HepG2 (cell line): ENCODE results near the gene BICDL2. TPM values are rescaled to one million over a fixed set of nuclear protein-coding genes. Genes with fewer than 3 reads are reported as not detected.
A peak's percentile ranks its signal among the peaks of the same experiment; 100 is the strongest.
"Not testable (repeated sequence)": the region's sequence is repeated elsewhere in the genome, so short reads cannot be mapped to it uniquely, and the experiment has no call there.

ENCODE experiments used
- ATAC-seq: fragments of 200-7000 bp; cut with Tn5 transposase; 3 replicates; pipeline ENCODE4 v1.9.1; 2020; ENCODE audit warnings: mild to moderate bottlenecking, moderate library complexity
- BruUV-seq: library from RNA; stranded (reverse); fragments of 400-500 nt; replicated peaks from 2 replicates; lab custom pipeline; 2021; lab: Mats Ljungman, UMichigan
- CTCF ChIA-PET: fragments of 300-600 bp; formaldehyde crosslinking; extraction: SDS; loops from one replicate; lab custom pipeline; 2021; ENCODE audit warnings: low total read pairs, inconsistent platforms, low intra/inter-chr PET ratio; lab: Yijun Ruan, JAX
- POLR2A ChIA-PET: fragments of 350-600 bp; sonication (Branson Sonifier 250); formaldehyde crosslinking; loops from one replicate; lab custom pipeline; 2020; ENCODE audit warnings: antibody characterized with exemption, inconsistent platforms; lab: Yijun Ruan, JAX
- DNase-seq: peaks from one replicate; pipeline ENCODE4 v3.0.0-alpha.2; 2015; ENCODE audit warnings: low spot score
- FAIRE-seq: peaks from 3 replicates; lab custom pipeline; 2011; peaks lifted over from hg19 to GRCh38; lab: Jason Lieb, UNC
- H2AFZ ChIP-seq: one replicate; pipeline ENCODE4 v1.6.1; 2011; ENCODE audit warnings: low read length, inconsistent platforms
- H3K27ac ChIP-seq: fragments of 300-600 bp; 3 replicates; pipeline ENCODE4 v1.8.0; 2011; ENCODE audit warnings: mixed run types, mild to moderate bottlenecking, mixed read lengths, low read length, inconsistent platforms; ENCODE audit not compliant: insufficient read depth; ENCODE audit errors: extremely low read length
- H3K27me3 ChIP-seq, 2 experiments: fragments of 200-600 bp in 1 of 2; 2 replicates in 1 of 2; 3 replicates in 1 of 2; pipeline versions ENCODE4 v1.6.0 to v1.8.0; 2011; ENCODE audit warnings: low read length in 2 of 2, mild to moderate bottlenecking in 2 of 2, moderate library complexity in 2 of 2, inconsistent platforms in 1 of 2; ENCODE audit not compliant: insufficient read depth in 2 of 2, control insufficient read depth in 1 of 2
- H3K36me3 ChIP-seq, 2 experiments: fragments of 200-600 bp in 1 of 2; replicated peaks in 1 of 2; 2 replicates in 1 of 2; 3 replicates in 1 of 2; pipeline versions ENCODE4 v1.5.1 to v1.8.0; 2011; ENCODE audit warnings: low read length in 2 of 2, inconsistent platforms in 1 of 2; ENCODE audit not compliant: insufficient read depth in 2 of 2, control insufficient read depth in 1 of 2
- H3K4me1 ChIP-seq: 2 replicates; pipeline ENCODE4 v1.5.1; 2012; ENCODE audit warnings: low read length, inconsistent platforms; ENCODE audit not compliant: insufficient read depth
- H3K4me2 ChIP-seq: 2 replicates; pipeline ENCODE4 v1.6.0; 2011; ENCODE audit warnings: low read depth, low read length, inconsistent platforms
- H3K4me3 ChIP-seq, 3 experiments: fragments of 200-600 bp in 1 of 3; sonication (generic), shearing (Covaris generic) in 1 of 3; replicated peaks in 1 of 3; 2 replicates each; pipeline ENCODE4 v1.5.1; 2011 to 2016; ENCODE audit warnings: low read length in 3 of 3, inconsistent platforms in 2 of 3, low read depth in 2 of 3, mild to moderate bottlenecking in 2 of 3, control low read depth in 1 of 3, mixed read lengths in 1 of 3; ENCODE audit not compliant: insufficient read depth in 1 of 3
- H3K79me2 ChIP-seq: one replicate; pipeline ENCODE4 v1.6.1; 2011; ENCODE audit warnings: low read length, inconsistent platforms; ENCODE audit not compliant: insufficient read depth
- H3K9ac ChIP-seq: 2 replicates; pipeline ENCODE4 v1.6.0; 2011; ENCODE audit warnings: mild to moderate bottlenecking, low read depth, low read length, inconsistent platforms; ENCODE audit not compliant: insufficient read depth
- H3K9me3 ChIP-seq: 2 replicates; pipeline ENCODE4 v1.5.1; 2012; ENCODE audit warnings: mild to moderate bottlenecking, low read length
- H4K20me1 ChIP-seq: 2 replicates; pipeline ENCODE4 v1.6.0; 2011; ENCODE audit warnings: inconsistent platforms, mild to moderate bottlenecking, low read length, moderate library complexity; ENCODE audit not compliant: insufficient read depth
- EEA1 ChIP-seq: sonication (generic); formaldehyde crosslinking; IDR thresholded peaks from 2 replicates; pipeline ENCODE4 v1.5.1; 2020; ENCODE audit warnings: mild to moderate bottlenecking, missing genetic modification reagents, borderline replicate concordance
- ELF4 ChIP-seq: sonication (generic); formaldehyde crosslinking; IDR thresholded peaks from 2 replicates; pipeline ENCODE4 v1.5.0; 2020; ENCODE audit warnings: missing genetic modification reagents, mild to moderate bottlenecking, moderate library complexity, borderline replicate concordance
- IRF2 ChIP-seq: IDR thresholded peaks from 2 replicates; pipeline ENCODE4 v1.6.1; 2018; ENCODE audit warnings: missing genetic modification reagents, missing compliant biosample characterization
- KLF6 ChIP-seq: IDR thresholded peaks from 2 replicates; pipeline ENCODE4 v1.8.0; 2016; ENCODE audit warnings: missing biosample characterization, missing genetic modification reagents
- ZFP37 ChIP-seq: sonication (generic); formaldehyde crosslinking; IDR thresholded peaks from 2 replicates; pipeline ENCODE4 v1.4.0; 2020; ENCODE audit warnings: missing genetic modification reagents, borderline replicate concordance
- ZNF446 ChIP-seq: sonication (generic); formaldehyde crosslinking; IDR thresholded peaks from 2 replicates; pipeline ENCODE4 v1.5.0; 2020; ENCODE audit warnings: mild to moderate bottlenecking, missing genetic modification reagents
- ZNF510 ChIP-seq: sonication (generic); formaldehyde crosslinking; IDR thresholded peaks from 2 replicates; pipeline ENCODE4 v1.4.0; 2020; ENCODE audit warnings: low read depth, mild to moderate bottlenecking, missing genetic modification reagents
- ZNF772 ChIP-seq: sonication (generic); formaldehyde crosslinking; IDR thresholded peaks from 2 replicates; pipeline ENCODE4 v1.5.0; 2020; ENCODE audit warnings: mild to moderate bottlenecking, missing genetic modification reagents
- ZSCAN30 ChIP-seq: sonication (generic); formaldehyde crosslinking; IDR thresholded peaks from 2 replicates; pipeline ENCODE4 v1.5.0; 2020; ENCODE audit warnings: mild to moderate bottlenecking, missing genetic modification reagents
- WGBS: methylation state at CpG from one replicate; pipeline ENCODE4 v1.1.6; 2017; ENCODE audit warnings: low lambda C conversion rate; 5-methylcytosine and 5-hydroxymethylcytosine counted together
- in situ Hi-C: cut with HindIII; loops from 2 replicates; pipeline ENCODE4 v1.10.0; 2017; ENCODE audit warnings: low pct_unique_long_range_greater_than_20kb; ENCODE audit not compliant: extremely low pct_ligation_motif_present
- intact Hi-C: fragments of 100-400 bp; cut with micrococcal nuclease; formaldehyde crosslinking; loops from one replicate; pipeline ENCODE4 v1.10.0; 2022; ENCODE audit not compliant: unreplicated experiment
- polyA plus RNA-seq, 8 experiments: library from polyadenylated mRNA; depleted of rRNA in 3 of 8; stranded (reverse) in 7 of 8; unstranded in 1 of 8; fragments of >200 nt; fragmentation: Illumina TruSeq in 4 of 8; extraction: Trizol in 4 of 8; gene quantifications; 2 replicates each; pipeline versions ENCODE4 v1.2.1 to v1.2.3, GENCODE V29; 2011 to 2016; ENCODE audit warnings: low read depth in 4 of 8, missing spikeins in 1 of 8, mixed read lengths in 1 of 8; ENCODE audit not compliant: insufficient read depth in 1 of 8
- total RNA-seq, 5 experiments: library from RNA; depleted of rRNA; stranded (reverse); fragments of >200 nt; fragmentation: Illumina TruSeq; extraction: Trizol; gene quantifications; 2 replicates each; pipeline ENCODE4 v1.2.3, GENCODE V29; 2016; ENCODE audit warnings: low read depth in 1 of 5
- TF ChIP-seq, protein P1 (sequence below), 2 experiments: sonication (generic) in 1 of 2; formaldehyde crosslinking in 1 of 2; IDR thresholded peaks; 2 replicates each; pipeline versions ENCODE4 v1.4.0 to v1.6.1; 2018 to 2020; ENCODE audit warnings: missing genetic modification reagents in 2 of 2, borderline replicate concordance in 1 of 2, low read depth in 1 of 2, mild to moderate bottlenecking in 1 of 2, missing biosample characterization in 1 of 2
- TF ChIP-seq, protein P2 (sequence below): sonication (generic); formaldehyde crosslinking; IDR thresholded peaks from 2 replicates; pipeline ENCODE4 v1.4.0; 2020; ENCODE audit warnings: missing genetic modification reagents
- TF ChIP-seq, protein P3 (sequence below): sonication (generic); formaldehyde crosslinking; IDR thresholded peaks from 2 replicates; pipeline ENCODE4 v1.5.0; 2020; ENCODE audit warnings: missing genetic modification reagents, mild to moderate bottlenecking, borderline replicate concordance

The BICDL2 gene
- total and polyA plus RNA-seq, 2 of the 13 experiments (the other 11 are each of a cell fraction or from before 2014, with no cell fraction given): 0.12 TPM; not detected in 1

DNA sequence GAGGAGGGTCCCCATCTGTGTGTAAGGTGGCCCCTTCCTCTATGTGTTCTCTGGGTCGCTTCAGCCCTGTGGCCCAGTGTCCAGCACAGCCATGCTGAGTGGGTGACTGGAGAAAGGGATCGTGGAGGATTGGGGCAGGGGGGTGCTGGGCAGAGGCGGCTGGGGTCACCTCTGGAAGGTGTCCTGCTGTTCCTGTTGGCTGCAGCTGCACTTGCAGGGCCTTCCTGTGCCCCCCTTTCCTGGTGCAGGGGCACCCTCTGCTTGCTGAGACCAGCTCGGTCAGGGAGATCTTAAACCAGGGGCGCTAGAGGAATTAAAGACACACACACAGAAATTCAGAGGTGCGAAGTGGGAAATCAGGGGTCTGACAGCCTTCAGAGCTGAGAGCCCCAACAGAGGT is 39.8 kb upstream of the BICDL2 start (continued):
- TF ChIP-seq EEA1 (CRISPR knock-in tag): no peak
- TF ChIP-seq, all 625 proteins: peak for 0

DNA sequence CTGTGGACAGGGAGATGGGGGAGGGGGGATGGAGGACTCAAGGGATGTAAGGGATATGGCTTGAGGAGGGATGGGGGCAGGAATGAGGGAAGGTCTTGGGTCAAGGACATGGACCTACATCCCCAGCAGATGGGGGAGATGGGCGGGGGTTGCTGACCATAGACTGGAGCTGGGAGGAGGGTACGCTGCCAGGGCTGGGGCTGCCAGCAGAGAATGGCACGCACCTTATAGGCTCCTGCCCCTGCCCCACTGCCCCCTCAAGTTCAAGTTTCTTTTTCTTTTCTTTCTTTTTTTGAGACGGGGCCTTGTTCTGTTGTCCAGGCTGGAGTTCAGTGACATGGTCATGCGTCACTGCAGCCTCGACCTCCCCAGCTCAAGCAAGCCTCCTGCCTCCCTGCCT is 39.2 kb upstream of the BICDL2 start:
- POLR2A ChIA-PET: interaction anchor here (3.0 to 3.8 kb wide), 2 partner anchors 11 kb away, joined by 8 to 20 read pairs; partner anchors contain the start of gene IL32

DNA sequence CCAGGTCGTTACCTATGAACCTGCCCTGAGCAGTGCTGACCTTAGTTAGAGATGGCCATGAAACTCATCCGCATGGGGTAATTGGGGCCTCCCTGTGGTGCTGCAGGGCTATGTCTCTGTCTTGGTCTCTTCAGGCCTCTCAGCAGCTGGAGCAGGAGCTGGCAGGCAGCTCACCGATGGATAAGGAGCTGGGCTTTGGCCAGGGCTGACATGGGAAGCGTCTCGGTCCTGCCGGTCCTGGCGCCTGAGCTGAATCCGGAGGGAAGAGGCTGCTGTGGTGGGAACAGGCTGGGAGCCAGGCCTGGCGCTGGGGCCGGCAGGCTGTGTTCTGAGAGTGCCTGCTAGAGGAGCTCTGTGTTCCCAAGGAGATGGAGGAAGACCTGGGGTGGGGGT is 38.8 kb upstream of the BICDL2 start:
- Histone ChIP-seq H3K27me3 (peaks cover 2 to 18% of the 10 kb centered on the region in 2 experiments; a peak in 3 of 5 replicates), H4K20me1 (no peaks in the 10 kb centered on the region), H3K4me3 (no peak overlapping the region), H3K27ac (no peak overlapping the region), H3K4me1 (peaks cover 9% of the 10 kb centered on the region), H2AFZ (no peak overlapping the region), H3K36me3 (no peaks in the 10 kb centered on the region), H3K79me2 (no peaks in the 10 kb centered on the region), H3K4me2 (no peak overlapping the region; the same call in 1 of the 2 replicates), H3K9me3 (no peaks in the 10 kb centered on the region), H3K9ac (no peak overlapping the region)
- WGBS: 32% methylated on average over 8 of the region's 10 CpGs
- ChIA-PET CTCF (no interaction called here), POLR2A (interaction anchor here (3.0 to 3.8 kb wide), 2 partner anchors 10 to 12 kb away, joined by 8 to 20 read pairs; partner anchors contain the start of gene IL32)
- peak; percentile 35 for ATAC-seq
- no peak for DNase-seq
- in situ Hi-C loops (no loop called here), intact Hi-C loops (no loop called here)
- TF ChIP-seq, protein P1, sequence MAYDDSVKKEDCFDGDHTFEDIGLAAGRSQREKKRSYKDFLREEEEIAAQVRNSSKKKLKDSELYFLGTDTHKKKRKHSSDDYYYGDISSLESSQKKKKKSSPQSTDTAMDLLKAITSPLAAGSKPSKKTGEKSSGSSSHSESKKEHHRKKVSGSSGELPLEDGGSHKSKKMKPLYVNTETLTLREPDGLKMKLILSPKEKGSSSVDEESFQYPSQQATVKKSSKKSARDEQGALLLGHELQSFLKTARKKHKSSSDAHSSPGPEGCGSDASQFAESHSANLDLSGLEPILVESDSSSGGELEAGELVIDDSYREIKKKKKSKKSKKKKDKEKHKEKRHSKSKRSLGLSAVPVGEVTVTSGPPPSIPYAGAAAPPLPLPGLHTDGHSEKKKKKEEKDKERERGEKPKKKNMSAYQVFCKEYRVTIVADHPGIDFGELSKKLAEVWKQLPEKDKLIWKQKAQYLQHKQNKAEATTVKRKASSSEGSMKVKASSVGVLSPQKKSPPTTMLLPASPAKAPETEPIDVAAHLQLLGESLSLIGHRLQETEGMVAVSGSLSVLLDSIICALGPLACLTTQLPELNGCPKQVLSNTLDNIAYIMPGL (CRISPR knock-in tag; IDR thresholded peaks at IDR 0.05; ENCODE audit: borderline replicate concordance in 1 of 2, low read depth in 1 of 2): no peak
- TF ChIP-seq ZFP37 (CRISPR knock-in tag) (no peak), ELF4 (CRISPR knock-in tag) (no peak), KLF6 (CRISPR knock-in tag) (no peak), ZSCAN30 (CRISPR knock-in tag) (no peak), IRF2 (CRISPR knock-in tag) (no peak), ZNF510 (CRISPR knock-in tag) (no peak), ZNF446 (CRISPR knock-in tag) (no peak), ZNF772 (no peak)
- TF ChIP-seq, protein P2, sequence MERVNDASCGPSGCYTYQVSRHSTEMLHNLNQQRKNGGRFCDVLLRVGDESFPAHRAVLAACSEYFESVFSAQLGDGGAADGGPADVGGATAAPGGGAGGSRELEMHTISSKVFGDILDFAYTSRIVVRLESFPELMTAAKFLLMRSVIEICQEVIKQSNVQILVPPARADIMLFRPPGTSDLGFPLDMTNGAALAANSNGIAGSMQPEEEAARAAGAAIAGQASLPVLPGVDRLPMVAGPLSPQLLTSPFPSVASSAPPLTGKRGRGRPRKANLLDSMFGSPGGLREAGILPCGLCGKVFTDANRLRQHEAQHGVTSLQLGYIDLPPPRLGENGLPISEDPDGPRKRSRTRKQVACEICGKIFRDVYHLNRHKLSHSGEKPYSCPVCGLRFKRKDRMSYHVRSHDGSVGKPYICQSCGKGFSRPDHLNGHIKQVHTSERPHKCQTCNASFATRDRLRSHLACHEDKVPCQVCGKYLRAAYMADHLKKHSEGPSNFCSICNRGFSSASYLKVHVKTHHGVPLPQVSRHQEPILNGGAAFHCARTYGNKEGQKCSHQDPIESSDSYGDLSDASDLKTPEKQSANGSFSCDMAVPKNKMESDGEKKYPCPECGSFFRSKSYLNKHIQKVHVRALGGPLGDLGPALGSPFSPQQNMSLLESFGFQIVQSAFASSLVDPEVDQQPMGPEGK (CRISPR knock-in tag): no peak
- TF ChIP-seq, protein P3, sequence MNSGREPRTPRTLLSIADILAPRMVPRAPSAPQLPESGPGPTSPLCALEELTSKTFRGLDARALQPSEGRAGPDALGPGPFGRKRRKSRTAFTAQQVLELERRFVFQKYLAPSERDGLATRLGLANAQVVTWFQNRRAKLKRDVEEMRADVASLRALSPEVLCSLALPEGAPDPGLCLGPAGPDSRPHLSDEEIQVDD (CRISPR knock-in tag): no peak
- no TSS peak for BruUV-seq
- FAIRE-seq: no peak

More for the DNA sequence above, 39.2 kb upstream of the BICDL2 start:
- CTCF ChIA-PET, H3K36me3 ChIP-seq, FAIRE-seq, H3K79me2 ChIP-seq, H2AFZ ChIP-seq, H3K4me2 ChIP-seq, intact Hi-C loops, H3K27ac ChIP-seq, H3K4me3 ChIP-seq, ATAC-seq, BruUV-seq, H4K20me1 ChIP-seq, H3K9me3 ChIP-seq, DNase-seq, in situ Hi-C loops, H3K9ac ChIP-seq, H3K4me1 ChIP-seq: not testable (repeated sequence)
- H3K27me3 ChIP-seq: peaks cover 4 to 18% of the 10 kb centered on the region in 2 experiments; a peak in 3 of 5 replicates
- 60% methylated on average over 6 of the region's 6 CpGs for WGBS
